Lower leg skin (tissue), 4 donors: ENCODE results near the gene ARL5C. TPM values are rescaled to one million over a fixed set of nuclear protein-coding genes. Genes with fewer than 3 reads are reported as not detected.

ENCODE experiments used
- DNase-seq, 2 donors: peaks; one replicate each; pipeline ENCODE4 v3.0.0-alpha.2; 2019; ENCODE audit warnings: low spot score in 2 of 2
- H3K4me3 ChIP-seq: fragments of 200-600 bp; sonication (generic); 2 replicates; pipeline ENCODE4 v1.5.1; 2017; ENCODE audit warnings: mild to moderate bottlenecking, low read depth; ENCODE audit not compliant: poor library complexity, severe bottlenecking
- CTCF ChIP-seq, 3 donors: fragments of 450-650 bp; IDR thresholded peaks; one replicate each; pipeline ENCODE4 v1.5.1; 2016; ENCODE audit warnings: antibody characterized with exemption in 3 of 3, mild to moderate bottlenecking in 3 of 3, moderate library complexity in 2 of 3
- POLR2A ChIP-seq, 2 donors: fragments of 450-650 bp; IDR thresholded peaks; one replicate each; pipeline ENCODE4 v1.6.1; 2016 to 2017; ENCODE audit warnings: antibody characterized with exemption in 2 of 2, mild to moderate bottlenecking in 1 of 2, moderate library complexity in 1 of 2
- WGBS, 2 donors: methylation state at CpG; one replicate each; pipeline ENCODE4 v1.1.5; 2018; 5-methylcytosine and 5-hydroxymethylcytosine counted together
- intact Hi-C: fragments of 100-400 bp; cut with DNase I; formaldehyde crosslinking; loops from one replicate; pipeline ENCODE4 v1.15.0; 2023; ENCODE audit warnings: low total_unique reads
- total RNA-seq, 4 donors: library from RNA; depleted of rRNA; stranded (reverse); fragments of >200 nt; gene quantifications; one replicate each; pipeline ENCODE4 v1.1.0, GENCODE V29; 2016

The ARL5C gene
- total RNA-seq, 4 donors from 2014 or later = not detected

- H3K4me3 ChIP-seq = no peak overlapping the region
- DNase-seq = no peak
- no peak for TF ChIP-seq CTCF (IDR thresholded peaks at IDR 0.05)
- no peak for TF ChIP-seq POLR2A (IDR thresholded peaks at IDR 0.05)
- intact Hi-C loops = no loop called here
- 88 to 92% methylated on average over 10 of the region's 10 CpGs for WGBS, 2 donors
Observed at GRCh38 chr17:39183720-39184119, 17.8 kb upstream of the ARL5C start.

- intact Hi-C loops = no loop called here
- H3K4me3 ChIP-seq = no peak overlapping the region
- 78 to 94% methylated on average over 5 of the region's 5 CpGs for WGBS, 2 donors
- no peak for TF ChIP-seq POLR2A (IDR thresholded peaks at IDR 0.05)
- no peak for TF ChIP-seq CTCF (IDR thresholded peaks at IDR 0.05)
- DNase-seq = no peak
Observed at GRCh38 chr17:39183045-39183444, 17.1 kb upstream of the ARL5C start.

GRCh38 chr17:39181303-39181702, 15.3 kb upstream of the ARL5C start:
- no peak overlapping the region for H3K4me3 ChIP-seq
- no peak for DNase-seq
- intact Hi-C loops = no loop called here
- WGBS, 2 donors = 80 to 84% methylated on average over 5 of the region's 5 CpGs
- TF ChIP-seq CTCF (IDR thresholded peaks at IDR 0.05) = no peak

- DNase-seq = no peak
- intact Hi-C loops = no loop called here
- no peak overlapping the region for H3K4me3 ChIP-seq
- 41 to 49% methylated on average over 4 of the region's 4 CpGs for WGBS, 2 donors
- TF ChIP-seq POLR2A (IDR thresholded peaks at IDR 0.05) = no peak
- no peak for TF ChIP-seq CTCF (IDR thresholded peaks at IDR 0.05)
Observed at GRCh38 chr17:39178536-39178935, 12.6 kb upstream of the ARL5C start.

GRCh38 chr17:39177256-39177655, 11.3 kb upstream of the ARL5C start:
- TF ChIP-seq POLR2A (IDR thresholded peaks at IDR 0.05) (no peak), CTCF (IDR thresholded peaks at IDR 0.05) (no peak)
- H3K4me3 ChIP-seq = no peak overlapping the region
- 85 to 86% methylated on average over 12 of the region's 12 CpGs for WGBS, 2 donors
- intact Hi-C loops = no loop called here
- DNase-seq = no peak

- WGBS, 2 donors = 57 to 75% methylated on average over 10 of the region's 10 CpGs
- no peak for DNase-seq
- TF ChIP-seq POLR2A (IDR thresholded peaks at IDR 0.05) (no peak), CTCF (IDR thresholded peaks at IDR 0.05) (no peak)
Observed at GRCh38 chr17:39175695-39176093, 9.7 kb upstream of the ARL5C start.

More at GRCh38 chr17:39175695-39176093, 9.7 kb upstream of the ARL5C start:
- no peak overlapping the region for H3K4me3 ChIP-seq
- intact Hi-C loops = no loop called here
